Measurements from ENCODE around the gene SAMD4B. TPM values are rescaled to one million over a fixed set of nuclear protein-coding genes. Genes with fewer than 3 reads are reported as not detected.

The SAMD4B gene
- total and polyA plus RNA-seq, 2 experiments from 2014 or later = 104 to 172 TPM

GRCh38 chr19:39432677-39433025 lies 90.4 kb downstream of the SAMD4B start:
- no peak for TF ChIP-seq EZH2phosphoT487 (IDR thresholded peaks at IDR 0.05; ENCODE audit: unreplicated experiment)
- peak; percentile 15; the same call in 1 of the 2 replicates for TF ChIP-seq POLR2AphosphoS5 (IDR thresholded peaks at IDR 0.05; ENCODE audit: low read depth)
- no peak overlapping the region for H3K4me3 ChIP-seq
- peaks cover 34% of the 10 kb centered on the region for H3K36me3 ChIP-seq (ENCODE audit: insufficient read depth)
- peaks cover 6% of the 10 kb centered on the region for H3K9me3 Mint-ChIP-seq
- peaks cover 62% of the 10 kb centered on the region for H3K27me3 Mint-ChIP-seq (ENCODE audit: insufficient read depth, low read depth, poor library complexity)
- H3K4me1 ChIP-seq (ENCODE audit: insufficient read depth) = peaks cover 38% of the 10 kb centered on the region
- H3K4me1 Mint-ChIP-seq = peaks cover 49% of the 10 kb centered on the region
- H4K20me1 ChIP-seq (replicated peaks; ENCODE audit: insufficient read depth) = peaks cover 23% of the 10 kb centered on the region
- H3K36me3 Mint-ChIP-seq (ENCODE audit: low read depth) = peaks cover 56% of the 10 kb centered on the region
- H3K27me3 ChIP-seq (ENCODE audit: insufficient read depth) = no peaks in the 10 kb centered on the region
- DNase-seq (ENCODE audit: low spot score) = no peak
- peaks cover 27% of the 10 kb centered on the region for H3K79me2 ChIP-seq (replicated peaks; ENCODE audit: insufficient read depth)
- peak overlapping the region; percentile 100 for H3K27ac ChIP-seq (ENCODE audit: low read depth)
- H3K27ac Mint-ChIP-seq = no peak overlapping the region
- no peak overlapping the region for H2AFZ ChIP-seq
- peak overlapping the region; percentile 100; the same call in 2 of the 3 replicates for H3K4me3 Mint-ChIP-seq
- H3F3A ChIP-seq (replicated peaks; ENCODE audit: low read depth) = peaks cover 55% of the 10 kb centered on the region
- no peak for ATAC-seq
- H3K9me2 ChIP-seq (ENCODE audit: insufficient read depth) = no peaks in the 10 kb centered on the region
- no peak overlapping the region for H3K4me2 ChIP-seq

GRCh38 chr19:39433480-39434079 lies 91.4 kb downstream of the SAMD4B start:
- Histone ChIP-seq H3K27me3 (ENCODE audit: insufficient read depth) (no peaks in the 10 kb centered on the region), H3K4me2 (peak overlapping the region; percentile 100), H3K27ac (ENCODE audit: low read depth) (peak overlapping the region; percentile 100), H2AFZ (no peak overlapping the region), H3K4me1 (ENCODE audit: insufficient read depth) (peaks cover 32% of the 10 kb centered on the region), H3K9me2 (ENCODE audit: insufficient read depth) (no peaks in the 10 kb centered on the region), H3F3A (replicated peaks; ENCODE audit: low read depth) (peaks cover 49% of the 10 kb centered on the region), H3K79me2 (replicated peaks; ENCODE audit: insufficient read depth) (peaks cover 27% of the 10 kb centered on the region), H4K20me1 (replicated peaks; ENCODE audit: insufficient read depth) (peaks cover 23% of the 10 kb centered on the region), H3K4me3 (peak overlapping the region; percentile 100; the same call in 1 of the 2 replicates), H3K36me3 (ENCODE audit: insufficient read depth) (peaks cover 34% of the 10 kb centered on the region)
- peaks cover 56% of the 10 kb centered on the region for H3K36me3 Mint-ChIP-seq (ENCODE audit: low read depth)
- peaks cover 47% of the 10 kb centered on the region for H3K4me1 Mint-ChIP-seq
- TF ChIP-seq NANOG (IDR thresholded peaks at IDR 0.05; ENCODE audit: borderline replicate concordance) (no peak), ZNF462 (CRISPR knock-in tag; IDR thresholded peaks at IDR 0.05) (no peak), CREB1 (CRISPR knock-in tag; IDR thresholded peaks at IDR 0.05; ENCODE audit: low read depth) (no peak), STAT1 (IDR thresholded peaks at IDR 0.05; ENCODE audit: unreplicated experiment) (no peak), ZNF114 (CRISPR knock-in tag; IDR thresholded peaks at IDR 0.05) (no peak), ZNF331 (CRISPR knock-in tag; IDR thresholded peaks at IDR 0.05; ENCODE audit: low read depth) (no peak), CTCF (conservative IDR thresholded peaks at IDR 0.05; ENCODE audit: low read depth in 2 of 2) (no peak)
- peak overlapping the region; percentile 62 for H3K27ac Mint-ChIP-seq
- peaks cover 54% of the 10 kb centered on the region for H3K27me3 Mint-ChIP-seq (ENCODE audit: insufficient read depth, low read depth, poor library complexity)
- DNase-seq (ENCODE audit: low spot score) (no peak), ATAC-seq (no peak)
- H3K4me3 Mint-ChIP-seq = peak overlapping the region; percentile 100
- H3K9me3 Mint-ChIP-seq = peaks cover 6% of the 10 kb centered on the region

All from GM23338 (cell line).